HG02678 (cell line): ENCODE measurements around the gene SV2C.

Experiments
- ATAC-seq: cut with Tn5 transposase; IDR thresholded peaks from one replicate; pipeline ENCODE4 v1.9.1; 2021; ENCODE audit warnings: mild to moderate bottlenecking, moderate library complexity; ENCODE audit not compliant: unreplicated experiment

Gene SV2C

GRCh38 chr5:76402251-76402885, 319.2 kb downstream of the SV2C start:
- peak; percentile 37 for ATAC-seq

- peak; percentile 63 for ATAC-seq
Measured at GRCh38 chr5:76402886-76403765, 319.9 kb downstream of the SV2C start, which contains the start of gene IQGAP2. Gene IQGAP2, plus strand, starts transcription at chr5:76403285. Its CDS starts 261 bp downstream, at chr5:76403546.
